Prostate gland (tissue), 2 donors: ENCODE results near the gene RPRD1B.

Experiments
- CTCF ChIP-seq, 4 experiments: fragments of 200-600 bp in 2 of 4; fragments of 450-650 bp in 2 of 4; sonication (generic) in 2 of 4; IDR thresholded peaks; 1 replicate in 3 of 4; 2 replicates in 1 of 4; pipeline ENCODE4 v1.5.1; 2016 to 2019; ENCODE audit warnings: antibody characterized with exemption in 4 of 4, mild to moderate bottlenecking in 2 of 4, moderate library complexity in 2 of 4
- POLR2A ChIP-seq: fragments of 450-650 bp; IDR thresholded peaks from one replicate; pipeline ENCODE4 v1.6.1; 2016; ENCODE audit warnings: antibody characterized with exemption, mild to moderate bottlenecking

GRCh38 chr20:37990571-37991151, 42.9 kb upstream of the RPRD1B start:
- TF ChIP-seq CTCF (IDR thresholded peaks at IDR 0.05) (no peak), POLR2A (no peak)
